HG03175 (cell line): Measurements from ENCODE around the gene RAPGEF5.
A peak's percentile ranks its signal among the peaks of the same experiment; 100 is the strongest.

Experiments
- ATAC-seq: cut with Tn5 transposase; IDR thresholded peaks from one replicate; pipeline ENCODE4 v1.9.1; 2021; ENCODE audit warnings: mild to moderate bottlenecking, moderate library complexity; ENCODE audit not compliant: unreplicated experiment

The RAPGEF5 gene

GRCh38 chr7:22195397-22196172, 161.4 kb downstream of the RAPGEF5 start:
- no peak for ATAC-seq

- ATAC-seq = no peak
These were observed 162.2 kb downstream of the RAPGEF5 start for GRCh38 chr7:22194658-22195273.

- ATAC-seq = no peak
These were observed 163.4 kb downstream of the RAPGEF5 start for GRCh38 chr7:22193450-22193983.

- ATAC-seq = no peak
These were observed 164.2 kb downstream of the RAPGEF5 start for GRCh38 chr7:22192801-22193200.

- ATAC-seq = no peak
These were observed 166.2 kb downstream of the RAPGEF5 start for GRCh38 chr7:22190736-22191135.

GRCh38 chr7:22189741-22190140, 167.2 kb downstream of the RAPGEF5 start:
- ATAC-seq = no peak

- ATAC-seq = no peak
These were observed 167.7 kb downstream of the RAPGEF5 start for GRCh38 chr7:22189230-22189629.

- no peak for ATAC-seq
These were observed 169.1 kb downstream of the RAPGEF5 start for GRCh38 chr7:22187691-22188348.

- ATAC-seq = no peak
These were observed 171.4 kb downstream of the RAPGEF5 start for GRCh38 chr7:22185559-22185958.

- peak; percentile 60 for ATAC-seq
These were observed 172.3 kb downstream of the RAPGEF5 start for GRCh38 chr7:22184549-22185199.

GRCh38 chr7:22183522-22184280, 173.3 kb downstream of the RAPGEF5 start:
- ATAC-seq = no peak

GRCh38 chr7:22182149-22182548, 174.8 kb downstream of the RAPGEF5 start:
- no peak for ATAC-seq

GRCh38 chr7:22181663-22182062, 175.3 kb downstream of the RAPGEF5 start:
- no peak for ATAC-seq

- no peak for ATAC-seq
These were observed 177.5 kb downstream of the RAPGEF5 start for GRCh38 chr7:22179442-22179879.

- no peak for ATAC-seq
These were observed 178.2 kb downstream of the RAPGEF5 start for GRCh38 chr7:22178735-22179134.

- ATAC-seq = no peak
These were observed 180.1 kb downstream of the RAPGEF5 start for GRCh38 chr7:22176791-22177412.

- no peak for ATAC-seq
These were observed 182.4 kb downstream of the RAPGEF5 start for GRCh38 chr7:22174574-22174953.

- peak; percentile 97 for ATAC-seq
These were observed 183.0 kb downstream of the RAPGEF5 start for GRCh38 chr7:22173685-22174573.

- ATAC-seq = no peak
These were observed 188.8 kb downstream of the RAPGEF5 start for GRCh38 chr7:22168129-22168634.
